Esophagus mucosa (tissue), 1 donor: Measurements from ENCODE around the gene BMPR2. TPM values are rescaled to one million over a fixed set of nuclear protein-coding genes. Genes with fewer than 3 reads are reported as not detected.
"Not testable (repeated sequence)": the region's sequence is repeated elsewhere in the genome, so short reads cannot be mapped to it uniquely, and the experiment has no call there.

Experiments used
- ATAC-seq: fragments of 200-7000 bp; cut with Tn5 transposase; one replicate; pipeline ENCODE4 v1.9.1; 2020
- total RNA-seq: library from RNA; stranded (reverse); gene quantifications from one replicate; pipeline ENCODE4 v1.2.4, GENCODE V29; 2023
- donor health status: DM: yes; HTN: yes; CAD: no.

BMPR2 gene
- total RNA-seq, 1 donor from 2014 or later = 22.7 TPM

DNA sequence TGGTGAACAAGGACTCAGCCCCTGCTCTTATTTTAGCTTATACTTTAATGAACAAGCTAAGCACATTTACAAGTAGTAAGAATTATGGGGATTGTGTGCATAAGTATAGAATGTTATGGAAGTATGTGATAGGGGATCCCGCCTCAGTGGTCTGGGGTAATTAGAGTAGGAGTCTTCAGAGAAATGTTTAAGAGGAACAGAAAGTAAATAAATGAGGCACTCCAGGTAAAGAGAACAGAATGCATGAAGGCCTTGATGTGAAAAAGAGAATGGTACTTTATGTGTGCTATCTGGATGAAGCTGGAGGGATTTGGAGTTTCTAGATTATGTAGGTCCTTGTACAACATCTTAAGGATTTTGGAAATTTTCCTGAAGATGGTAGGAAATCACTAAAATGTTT lies 76.6 kb downstream of the BMPR2 start:
- no peak for ATAC-seq

DNA sequence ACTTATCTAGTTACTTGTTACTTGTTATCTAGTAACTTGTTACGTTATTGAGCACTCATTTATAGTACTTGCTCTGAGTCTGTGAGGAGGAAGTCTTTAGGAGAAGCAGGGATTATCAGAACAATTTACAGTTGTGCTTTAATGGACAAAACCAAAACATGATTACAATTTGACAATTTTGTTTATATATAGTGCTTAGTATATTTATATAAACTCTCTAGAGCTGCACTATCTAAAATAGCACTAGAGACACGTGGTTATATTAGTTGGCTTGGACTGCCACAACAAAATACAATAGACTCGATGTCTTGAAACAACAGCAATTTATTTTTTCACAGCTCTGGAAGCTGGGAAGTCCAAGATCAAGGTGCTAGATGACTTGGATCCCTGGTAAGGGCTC lies 78.4 kb downstream of the BMPR2 start:
- ATAC-seq = no peak

DNA sequence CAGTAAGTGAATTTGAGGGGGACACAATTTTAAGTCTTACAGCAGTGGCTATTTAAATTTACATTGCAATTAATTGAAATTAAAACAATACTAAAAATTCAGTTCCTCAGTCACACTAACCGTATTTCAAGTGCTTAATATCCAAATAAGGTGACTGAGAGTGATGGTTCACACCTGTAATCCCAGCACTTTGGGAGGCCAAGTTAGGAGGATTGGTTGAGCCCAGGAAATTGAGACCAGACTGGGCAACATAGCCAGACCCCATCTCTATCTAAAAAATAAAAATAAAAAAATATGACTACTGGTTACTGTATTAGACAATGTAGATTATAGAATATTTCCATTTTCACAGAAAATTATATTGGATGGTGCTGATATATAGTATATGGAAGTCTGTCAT lies 79.0 kb downstream of the BMPR2 start:
- ATAC-seq = no peak

DNA sequence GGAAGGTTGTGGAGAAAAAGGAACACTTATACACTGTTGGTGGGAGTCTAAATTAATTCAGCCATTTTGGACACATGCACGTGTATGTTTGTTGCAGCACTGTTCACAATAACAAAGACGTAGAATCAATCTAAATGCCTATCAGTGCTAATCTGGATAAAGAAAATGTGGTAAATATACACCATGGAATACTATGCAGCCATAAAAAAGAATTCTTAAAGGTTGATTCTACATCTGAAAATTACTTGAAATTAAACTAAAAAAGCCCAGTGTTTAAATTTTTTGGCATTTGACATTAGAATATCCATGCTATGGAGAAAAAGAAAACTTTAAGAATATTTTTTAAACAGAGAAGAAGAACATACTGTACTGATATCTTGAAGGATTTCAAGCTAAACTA lies 84.0 kb downstream of the BMPR2 start:
- ATAC-seq = no peak

DNA sequence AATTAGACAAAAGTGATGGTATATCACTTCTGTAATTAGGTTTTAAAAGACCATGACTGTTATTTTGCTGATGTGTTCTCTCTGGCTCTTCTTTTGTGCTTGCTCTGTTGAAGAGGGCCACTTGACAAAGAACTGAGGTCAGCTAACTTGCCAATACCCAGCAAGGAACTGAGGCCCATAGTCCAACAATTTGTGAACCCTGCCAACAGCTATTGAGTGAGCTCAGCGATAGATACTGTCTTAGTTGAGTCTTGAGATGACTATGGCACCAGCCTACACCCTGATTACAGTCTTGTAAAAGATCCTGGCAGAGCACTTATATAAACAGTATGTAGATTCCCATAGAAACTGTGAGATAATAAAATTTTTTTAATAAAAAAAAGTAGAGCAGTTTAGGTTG lies 103.0 kb downstream of the BMPR2 start:
- no peak for ATAC-seq

DNA sequence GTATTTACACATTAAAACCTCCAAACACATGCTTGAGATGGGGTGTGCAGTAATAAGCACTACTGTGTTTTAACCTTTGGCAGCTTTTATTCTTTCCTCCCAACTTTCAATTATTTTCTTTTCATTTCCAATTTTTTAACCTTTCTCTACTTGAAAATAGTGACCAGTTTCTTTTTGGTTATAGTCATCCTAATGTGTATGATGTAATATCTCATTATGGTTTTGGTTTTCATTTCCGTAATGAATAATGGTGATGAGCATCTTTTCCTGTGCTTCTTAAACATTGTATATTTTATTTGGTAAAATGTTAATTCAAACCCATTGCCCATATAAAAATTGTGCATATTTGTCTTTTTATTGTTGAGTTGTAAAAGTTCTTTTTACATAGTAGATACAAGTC lies 103.5 kb downstream of the BMPR2 start:
- no peak for ATAC-seq

DNA sequence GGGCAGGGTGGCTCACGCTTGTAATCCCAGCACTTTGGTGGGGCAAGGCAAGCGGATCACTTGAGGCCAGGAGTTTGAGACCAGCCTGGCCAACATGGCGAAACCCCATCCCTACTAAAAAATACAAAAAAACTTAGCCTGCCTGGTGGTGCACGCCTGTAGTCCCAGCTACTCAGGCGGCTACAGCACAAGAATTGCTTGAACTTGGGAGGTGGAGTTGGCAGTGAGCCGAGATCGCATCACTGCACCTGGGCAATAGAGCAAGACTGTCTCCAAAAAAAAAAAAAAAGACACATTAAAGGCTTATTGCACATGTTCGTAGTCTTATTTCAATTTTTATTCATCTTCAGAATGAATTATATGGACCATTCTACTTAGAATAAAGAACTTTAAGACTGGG lies 110.2 kb downstream of the BMPR2 start:
- ATAC-seq = no peak

DNA sequence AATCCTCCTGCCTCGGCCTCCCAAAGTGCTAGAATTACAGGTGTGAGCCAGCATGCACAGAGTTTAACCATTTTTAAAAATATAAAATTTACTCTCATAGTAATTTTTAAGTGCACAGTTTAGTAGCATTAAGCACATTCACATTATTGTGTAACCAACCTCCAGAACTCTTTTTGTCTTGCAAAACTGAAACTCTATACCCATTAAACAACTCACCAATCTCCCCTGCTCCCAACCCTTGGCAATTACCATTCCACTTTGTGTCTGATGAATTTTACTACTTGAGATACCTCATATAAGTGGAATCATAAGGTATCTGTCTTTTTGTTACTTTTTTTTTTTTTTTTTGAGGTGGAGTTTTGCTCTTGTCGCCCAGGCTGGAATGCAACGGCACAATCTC lies 112.5 kb downstream of the BMPR2 start:
- ATAC-seq = no peak

DNA sequence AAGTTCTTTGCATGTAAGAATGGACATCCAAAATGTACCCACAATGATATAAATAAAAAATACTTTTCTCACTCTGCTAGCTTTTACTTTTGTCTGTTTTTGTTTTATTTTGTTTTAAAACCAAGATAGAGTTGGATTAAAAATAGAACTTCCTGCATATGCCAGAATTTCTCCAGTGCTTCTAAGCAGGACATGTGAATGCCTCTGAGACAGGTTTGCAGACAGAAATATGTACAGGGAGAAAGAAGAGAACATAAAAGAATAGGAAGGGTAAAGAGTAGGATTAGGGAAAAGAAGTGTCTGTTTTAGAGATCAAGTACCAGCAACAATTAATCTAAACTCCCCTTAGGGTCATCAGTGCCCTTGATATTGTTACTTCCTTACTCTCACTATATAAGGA lies 114.4 kb downstream of the BMPR2 start:
- no peak for ATAC-seq

DNA sequence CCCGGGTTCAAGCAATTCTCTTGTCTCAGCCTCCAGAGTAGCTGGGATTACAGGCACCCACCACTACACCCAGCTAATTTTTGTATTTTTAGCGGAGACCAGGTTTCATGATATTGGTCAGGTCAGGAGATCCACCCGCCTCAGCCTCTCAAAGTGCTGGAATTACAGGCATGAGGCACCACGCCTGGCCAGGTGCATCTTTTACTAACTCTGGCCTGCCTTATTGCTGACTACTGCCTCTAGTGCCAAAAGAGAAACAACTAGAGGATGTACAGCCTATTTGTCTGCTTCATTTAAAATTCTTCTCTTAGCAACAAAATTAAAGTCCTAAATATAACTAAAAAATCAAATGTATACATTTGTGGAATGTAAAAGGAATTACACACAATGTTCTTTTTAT lies 115.4 kb downstream of the BMPR2 start:
- ATAC-seq = no peak

DNA sequence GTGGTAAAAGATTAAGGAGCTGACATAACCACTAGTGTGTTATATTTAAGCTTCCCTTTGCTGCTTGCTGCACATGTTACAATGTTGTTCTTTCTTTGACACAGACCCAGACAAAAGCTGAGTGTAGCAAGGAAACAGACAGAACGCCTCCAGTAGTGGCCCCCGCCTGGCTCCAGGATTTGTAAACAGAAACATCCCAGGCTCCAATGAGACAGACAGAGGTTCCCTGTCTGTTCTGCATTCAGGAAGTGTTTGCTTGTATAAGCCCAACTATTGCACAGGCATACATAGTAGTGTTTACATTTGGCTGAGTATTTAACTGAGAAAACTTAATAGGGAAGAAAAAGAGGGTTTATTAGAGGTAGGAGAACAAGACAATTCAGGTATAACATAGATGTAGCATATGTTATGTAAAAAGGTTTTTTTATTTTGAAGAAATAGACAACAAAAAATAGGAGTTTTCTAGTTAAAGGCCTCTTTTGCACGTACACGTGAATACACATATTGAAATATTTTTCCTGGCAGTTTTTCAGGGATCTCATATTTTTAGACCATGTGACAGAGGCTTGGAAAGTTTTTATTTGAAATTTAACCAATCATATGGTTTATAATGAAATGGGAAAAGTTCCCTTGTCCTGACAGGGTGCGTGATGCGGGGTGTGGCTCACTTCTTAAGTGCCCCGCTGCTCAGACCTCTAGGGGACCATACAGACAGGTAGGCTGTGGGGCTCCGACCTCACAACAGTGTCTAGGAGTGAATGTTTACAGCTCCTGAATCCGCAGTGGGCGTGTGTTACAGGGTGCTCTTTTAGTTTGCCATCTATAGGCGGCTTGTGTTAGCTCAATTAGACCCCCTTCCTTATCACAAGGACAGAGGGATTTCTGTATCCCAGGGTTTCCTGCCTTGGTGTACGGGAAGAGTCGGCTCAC lies 118.4 kb downstream of the BMPR2 start:
- ATAC-seq = no peak

DNA sequence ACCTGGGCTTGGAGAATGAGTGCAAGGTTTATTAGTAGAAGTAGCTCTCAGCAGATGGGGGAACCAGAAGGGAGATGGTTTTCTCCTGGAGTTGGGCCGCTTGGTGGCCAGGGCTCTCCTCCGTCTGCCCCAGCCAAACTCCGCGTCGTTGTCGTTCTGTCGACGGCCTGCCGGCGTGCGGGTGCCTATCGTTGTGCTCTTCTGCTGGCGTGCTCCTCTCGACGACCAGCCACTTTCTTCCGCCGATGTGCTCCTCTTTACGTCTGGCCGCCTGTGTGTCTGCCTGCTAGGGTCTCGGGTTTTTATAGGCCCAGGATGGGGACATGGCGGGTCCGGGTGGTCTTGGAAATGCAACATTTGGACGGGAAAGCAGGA lies 119.1 kb downstream of the BMPR2 start:
- ATAC-seq = no peak

DNA sequence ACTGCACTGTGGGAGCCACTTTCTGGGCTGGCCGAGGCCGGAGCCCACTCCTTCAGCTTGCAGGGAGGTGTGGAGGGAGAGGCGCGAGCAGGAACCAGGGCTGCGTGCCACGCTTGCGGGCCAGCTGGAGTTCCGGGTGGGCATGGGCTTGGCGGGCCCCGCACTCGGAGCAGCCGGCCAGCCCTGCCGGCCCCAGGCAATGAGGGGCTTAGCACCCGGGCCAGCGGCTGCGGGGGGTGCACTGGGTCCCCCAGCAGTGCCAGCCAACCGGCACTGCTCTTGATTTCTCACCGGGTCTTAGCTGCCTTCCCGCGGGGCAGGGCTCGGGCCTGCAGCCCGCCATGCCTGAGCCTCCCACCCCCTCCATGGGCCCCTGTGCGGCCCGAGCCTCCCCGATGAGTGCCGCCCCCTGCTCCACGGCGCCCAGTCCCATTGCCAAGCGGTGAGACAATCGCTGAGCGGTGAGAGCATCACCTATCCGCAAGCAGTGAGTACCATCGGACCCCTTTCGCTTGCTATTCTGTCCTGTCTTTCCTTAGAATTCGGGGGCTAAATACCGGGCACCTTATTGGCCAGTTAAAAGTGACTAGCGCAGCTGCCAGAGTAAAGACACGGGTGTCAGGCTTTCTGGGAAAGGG lies 120.8 kb downstream of the BMPR2 start:
- ATAC-seq = not testable (repeated sequence)

DNA sequence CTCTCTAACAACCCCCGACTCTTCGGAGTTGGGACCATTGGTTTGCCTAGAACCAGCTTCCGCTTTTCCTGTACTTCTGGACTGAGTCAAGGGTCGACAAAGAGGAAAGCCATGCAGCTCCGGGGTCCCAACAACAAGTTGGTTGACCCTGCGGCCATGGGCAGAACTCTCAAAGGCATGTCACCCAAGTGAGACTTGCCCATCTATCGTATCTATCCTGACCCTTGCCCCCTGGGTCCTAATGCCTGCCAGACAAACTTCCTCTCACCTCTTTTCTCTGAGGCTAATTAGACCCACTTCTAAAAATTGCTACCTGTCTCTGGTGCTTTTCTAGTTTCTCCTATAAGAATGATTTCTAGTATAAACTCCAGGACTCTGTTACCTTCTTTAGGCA lies 121.3 kb downstream of the BMPR2 start:
- ATAC-seq = not testable (repeated sequence)

DNA sequence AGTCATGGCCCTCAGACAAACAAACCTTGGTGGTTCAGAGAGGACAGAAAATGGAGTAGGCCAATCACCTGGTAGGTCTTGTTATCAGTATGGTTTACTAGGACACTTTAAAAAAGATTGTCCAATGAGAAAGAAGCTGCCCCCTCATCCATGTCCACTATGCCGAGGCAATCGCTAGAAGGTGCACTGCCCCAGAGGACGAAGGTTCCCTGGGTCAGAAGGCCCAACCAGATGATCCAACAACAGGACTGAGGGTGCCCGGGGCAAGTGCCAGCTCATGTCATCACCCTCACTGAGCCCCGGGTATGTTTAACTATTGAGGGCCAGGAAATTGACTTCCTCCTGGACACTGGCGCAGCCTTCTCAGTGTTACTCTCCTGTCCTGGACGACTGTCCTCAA lies 123.7 kb downstream of the BMPR2 start:
- ATAC-seq = not testable (repeated sequence)

DNA sequence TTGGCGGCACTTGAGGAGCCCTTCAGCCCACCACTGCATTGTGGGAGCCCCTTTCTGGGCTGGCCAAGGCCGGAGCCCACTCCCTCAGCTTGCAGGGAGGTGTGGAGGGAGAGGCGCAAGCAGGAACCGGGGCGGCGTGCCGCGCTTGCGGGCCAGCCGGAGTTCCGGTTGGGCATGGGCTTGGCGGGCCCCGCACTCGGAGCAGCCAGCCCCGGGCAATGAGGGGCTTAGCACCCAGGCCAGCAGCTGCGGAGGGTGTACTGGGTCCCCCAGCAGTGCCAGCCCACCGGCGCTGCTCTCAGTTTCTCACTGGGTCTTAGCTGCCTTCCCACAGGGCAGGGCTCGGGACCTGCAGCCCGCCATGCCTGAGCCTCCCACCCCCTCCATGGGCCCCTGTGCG lies 127.1 kb downstream of the BMPR2 start:
- ATAC-seq = not testable (repeated sequence)

DNA sequence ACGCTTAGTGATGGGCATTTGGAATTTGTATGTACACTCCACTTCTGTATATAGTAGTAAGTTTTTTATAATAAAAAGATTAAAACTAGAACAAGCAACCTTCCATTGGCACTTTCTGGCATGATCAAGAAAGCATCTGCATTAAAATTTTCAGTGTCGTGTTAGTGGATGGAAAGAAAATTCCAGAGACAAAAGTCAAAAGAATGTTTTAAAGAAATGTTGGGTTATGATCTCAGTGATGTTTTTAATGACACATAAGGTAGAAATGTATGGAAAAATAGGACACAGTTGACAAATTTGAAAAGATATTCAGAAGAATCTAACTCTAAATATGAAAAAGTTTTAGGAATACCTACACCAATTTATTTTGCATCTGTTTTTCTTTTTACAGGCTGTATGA lies 132.6 kb downstream of the BMPR2 start:
- ATAC-seq = no peak

DNA sequence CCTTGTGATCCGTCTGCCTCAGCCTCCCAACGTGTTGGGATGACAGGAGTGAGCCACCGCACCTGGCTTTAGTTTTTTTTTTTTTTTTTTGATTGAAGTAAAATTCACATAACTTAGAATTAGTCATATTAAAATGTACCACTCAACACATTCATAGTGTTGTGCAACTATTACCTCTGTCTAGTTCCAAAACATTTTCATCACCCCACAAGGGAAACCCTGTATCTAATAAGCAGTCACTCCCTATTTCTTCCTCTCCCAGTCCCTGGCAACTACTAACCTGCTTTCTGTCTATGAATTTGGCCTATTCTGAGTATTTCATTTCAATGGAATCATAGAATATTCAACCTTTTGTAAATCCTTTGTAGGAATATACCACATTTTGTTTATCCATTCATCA lies 134.8 kb downstream of the BMPR2 start:
- ATAC-seq = no peak

DNA sequence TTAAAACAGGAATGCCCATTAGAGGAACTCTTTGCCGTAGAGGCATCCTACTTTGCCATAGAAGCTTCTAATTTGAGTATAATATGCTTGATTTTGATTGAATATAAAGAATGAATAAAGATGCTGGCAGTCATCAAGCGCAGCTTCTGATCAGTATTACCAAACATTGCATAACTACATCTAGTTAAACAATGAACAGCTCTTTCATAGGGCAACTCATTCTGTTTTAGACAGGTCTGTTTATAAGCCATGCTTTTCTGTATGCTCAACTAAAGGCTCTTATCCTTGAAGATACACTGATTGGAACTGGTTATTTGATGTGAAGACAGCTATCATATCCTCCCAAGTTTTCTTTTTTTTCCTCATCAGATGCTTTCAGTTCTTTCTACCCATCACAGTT lies 136.0 kb downstream of the BMPR2 start:
- no peak for ATAC-seq

DNA sequence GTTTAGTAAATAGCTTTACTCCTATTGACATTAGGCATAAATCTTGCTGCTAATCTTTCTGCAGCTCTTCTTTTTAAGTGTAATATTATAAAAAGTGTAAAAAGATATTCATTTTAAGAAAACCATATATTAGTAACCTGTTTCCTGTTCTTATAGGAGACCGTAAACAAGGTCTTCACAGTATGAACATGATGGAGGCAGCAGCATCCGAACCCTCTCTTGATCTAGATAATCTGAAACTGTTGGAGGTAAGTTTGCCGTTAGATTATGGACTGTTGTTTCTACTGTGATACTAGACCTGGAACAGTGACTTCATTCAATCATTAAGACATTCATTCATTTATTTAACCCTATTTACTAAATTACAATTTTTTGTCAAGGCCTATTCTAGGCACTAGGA lies 138.6 kb downstream of the BMPR2 start:
- ATAC-seq = no peak

DNA sequence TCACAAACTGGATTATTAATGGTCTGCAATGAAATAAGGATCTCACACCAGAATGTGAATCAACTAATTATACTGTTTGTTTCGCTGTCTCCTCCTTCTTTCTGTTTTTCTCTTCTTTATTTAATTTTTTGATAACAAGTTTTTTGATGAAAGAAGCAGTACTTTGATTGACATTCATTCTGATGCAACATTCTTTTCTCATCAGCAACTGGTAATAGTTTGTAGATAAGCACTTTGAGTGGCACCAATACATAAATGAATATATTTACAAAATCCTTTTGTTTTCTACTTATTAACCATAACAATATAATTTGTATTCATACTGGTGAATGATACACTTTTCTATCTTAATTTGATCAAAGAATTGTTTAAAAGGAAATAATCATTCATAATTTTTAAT lies 143.3 kb downstream of the BMPR2 start:
- ATAC-seq = no peak

DNA sequence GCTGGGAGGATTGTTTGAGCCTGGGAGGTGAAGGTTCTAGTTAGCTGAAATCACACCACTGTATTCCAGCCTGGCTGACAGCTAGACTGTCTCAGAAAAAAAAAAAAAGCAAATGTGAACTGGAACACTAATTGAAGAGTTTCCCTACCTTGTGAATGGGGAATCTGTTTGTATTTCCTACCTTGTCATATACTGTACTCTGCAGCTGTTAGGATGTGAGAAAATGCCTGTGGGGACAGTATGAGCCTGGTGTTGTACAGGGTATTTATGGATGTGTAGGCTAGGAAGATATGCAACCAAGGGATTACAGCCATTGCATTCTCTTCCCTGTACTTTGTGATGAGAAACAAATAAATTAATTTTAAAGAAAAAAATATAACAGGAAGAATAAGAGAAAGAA lies 145.3 kb downstream of the BMPR2 start:
- ATAC-seq = no peak

DNA sequence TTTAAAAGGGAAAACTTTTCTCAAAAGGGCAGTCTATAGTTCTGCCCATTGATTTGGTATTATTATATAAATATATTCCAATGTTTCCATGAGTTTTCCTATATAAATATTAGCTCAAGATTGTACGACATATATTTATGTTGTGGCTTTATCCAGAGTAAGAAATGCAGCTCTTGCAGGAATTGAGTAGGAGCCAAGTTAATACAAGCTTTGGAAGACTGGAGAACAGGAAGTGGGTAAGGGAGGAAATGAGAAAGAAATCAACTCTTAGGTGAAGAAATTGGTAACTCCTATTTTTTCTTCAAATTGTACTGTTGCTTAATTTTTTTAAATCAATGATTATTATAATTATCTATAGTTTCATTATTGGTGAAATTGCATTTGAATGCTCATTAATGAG lies 153.3 kb downstream of the BMPR2 start:
- no peak for ATAC-seq

DNA sequence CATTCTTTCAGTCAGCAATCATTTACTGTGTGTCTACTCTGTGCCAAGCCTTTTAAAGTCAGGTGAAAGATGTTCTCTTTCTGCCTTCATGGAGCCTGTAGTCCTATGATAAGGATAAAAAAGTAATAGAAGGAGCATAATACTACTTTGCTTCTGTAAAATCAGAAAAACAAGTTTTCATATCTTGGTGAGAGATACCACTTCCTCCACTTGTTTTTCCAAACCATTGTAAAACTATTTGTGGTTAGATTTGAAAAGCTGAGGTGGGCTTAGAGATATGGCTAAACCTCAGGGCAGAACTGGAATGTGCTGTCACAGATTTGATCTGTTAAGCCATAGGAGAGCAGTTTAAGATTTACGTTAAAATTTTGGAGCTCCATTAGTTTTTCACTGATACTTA lies 153.9 kb downstream of the BMPR2 start:
- no peak for ATAC-seq
